Nucleus accumbens (tissue), 56 donors: ENCODE measurements around the gene RASA3.
"Not testable (repeated sequence)": the region's sequence is repeated elsewhere in the genome, so short reads cannot be mapped to it uniquely, and the experiment has no call there.

Source experiments
- DNase-seq, 56 donors: peaks; one replicate each; lab custom pipeline; 2025; lab: John Stamatoyannopoulos, UW

Gene RASA3

DNA sequence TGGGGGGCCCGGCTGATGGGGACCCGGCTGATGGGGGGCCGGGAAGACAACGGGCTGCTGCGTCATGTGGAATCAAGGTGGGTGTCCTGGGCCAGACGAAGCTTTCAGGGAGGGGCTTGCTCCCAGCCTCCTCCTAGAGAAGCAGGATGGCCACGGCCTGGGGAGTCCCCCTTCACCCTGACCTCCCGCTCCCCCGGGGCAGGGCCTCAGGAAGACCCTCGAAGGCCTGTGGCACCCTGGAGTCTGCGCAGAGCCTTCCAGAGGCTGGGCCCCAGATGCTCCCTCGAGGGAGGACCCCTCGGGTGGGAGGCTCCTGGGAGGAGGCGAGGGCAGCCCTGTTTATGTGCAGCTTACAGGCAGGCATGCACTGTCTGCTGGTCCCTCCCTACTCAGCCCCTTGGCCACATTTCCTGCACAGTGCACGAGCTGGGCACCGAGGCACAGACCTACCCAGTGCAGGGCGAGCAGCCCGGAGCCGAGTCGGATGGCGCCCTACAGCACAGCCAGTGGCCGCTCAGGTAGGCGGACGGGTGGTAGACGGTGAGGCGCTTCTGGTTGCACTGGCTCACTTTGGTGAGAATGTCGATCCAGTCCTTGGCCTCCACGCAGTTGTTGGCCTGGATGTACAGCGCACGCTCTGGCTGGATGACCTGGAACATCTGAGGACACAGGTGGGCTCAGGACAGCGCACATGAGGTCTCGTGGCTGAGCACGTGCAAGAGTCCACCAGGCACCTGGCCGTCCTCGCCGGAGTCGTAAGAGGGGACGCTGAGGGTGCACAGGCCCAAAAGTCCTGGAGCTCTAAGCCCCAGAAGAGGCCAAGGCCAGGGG lies 136.1 kb downstream of the RASA3 start:
- DNase-seq, result no peak

DNA sequence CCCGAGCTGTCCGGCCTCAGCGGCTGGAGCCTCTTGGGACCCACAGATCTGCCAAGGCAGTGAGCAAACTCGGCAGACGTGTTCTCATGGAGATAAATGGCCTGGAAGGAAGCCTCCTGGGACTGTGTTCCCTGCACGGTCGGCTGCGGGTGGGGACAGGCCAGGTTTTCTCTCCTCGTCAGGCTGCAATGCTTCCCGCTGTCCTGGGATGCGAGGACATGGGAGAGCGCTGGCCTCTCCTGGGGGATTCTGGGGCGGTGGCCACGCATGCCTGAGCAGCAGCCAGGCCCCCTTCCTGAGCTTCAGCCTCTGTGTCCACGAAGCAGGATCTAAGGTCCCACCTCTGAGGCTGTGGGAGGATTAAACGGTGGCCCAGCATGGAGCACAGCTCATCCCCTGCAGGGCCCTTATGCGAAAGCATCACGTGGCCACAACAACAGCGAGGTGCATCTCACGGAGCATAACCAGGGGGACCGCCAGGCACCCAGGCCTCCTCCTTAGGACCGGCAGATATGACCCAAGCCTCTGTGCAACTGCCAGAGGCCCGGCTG lies 137.3 kb downstream of the RASA3 start:
- DNase-seq, result no peak

DNA sequence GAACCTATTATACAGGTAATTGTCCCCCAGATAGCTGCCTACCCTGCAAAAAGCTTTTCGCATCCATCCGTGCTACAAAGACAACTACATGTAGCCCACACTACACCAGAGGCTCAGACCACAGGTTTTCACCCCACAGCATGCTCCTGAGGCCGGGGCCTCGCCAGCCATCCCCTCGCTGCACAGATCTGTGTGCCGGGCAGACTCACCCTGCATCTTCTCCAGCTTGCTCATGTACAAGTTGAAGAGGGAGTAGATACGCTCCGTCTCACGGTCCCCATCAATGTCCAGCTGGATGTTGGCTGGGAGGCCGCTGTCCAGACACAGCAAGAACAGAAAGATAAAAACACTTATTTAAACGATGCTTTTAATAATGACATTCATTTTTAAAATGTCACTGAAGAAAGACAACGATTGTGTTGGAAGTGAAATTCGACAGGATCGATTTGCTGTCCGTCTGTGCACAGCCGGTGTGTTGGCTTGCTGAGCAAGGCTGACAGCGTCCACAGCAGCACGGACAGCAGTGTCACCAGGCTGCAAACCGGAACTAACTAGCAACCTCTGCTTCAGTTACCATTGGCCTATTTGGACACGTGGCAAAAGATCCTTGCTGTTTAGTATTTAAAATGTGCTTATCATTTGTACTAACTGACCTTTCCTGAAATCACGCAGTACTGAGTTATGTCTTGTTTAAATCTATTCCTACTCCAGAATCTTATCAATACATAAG lies 140.0 kb downstream of the RASA3 start:
- DNase-seq, result no peak

DNA sequence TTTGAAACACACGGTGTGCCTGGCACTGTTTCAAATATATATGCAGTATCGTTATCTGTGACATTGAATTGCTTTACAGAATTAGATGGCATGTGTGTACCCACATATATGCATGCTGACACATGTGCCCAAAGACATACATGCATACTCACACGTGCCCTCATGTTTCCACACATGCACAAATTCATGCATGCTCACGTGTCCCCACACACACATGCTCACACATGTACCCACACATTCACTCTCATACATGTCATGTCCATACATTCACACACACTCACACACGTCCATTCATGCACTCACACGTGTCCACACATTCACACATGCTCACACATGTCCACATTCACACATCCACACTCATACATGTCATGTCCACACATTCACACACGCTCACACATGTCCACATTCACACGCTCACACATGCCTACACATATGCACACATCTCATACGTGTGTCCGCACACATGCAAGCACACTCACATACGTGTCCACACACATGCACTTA lies 140.7 kb downstream of the RASA3 start:
- no peak for DNase-seq

DNA sequence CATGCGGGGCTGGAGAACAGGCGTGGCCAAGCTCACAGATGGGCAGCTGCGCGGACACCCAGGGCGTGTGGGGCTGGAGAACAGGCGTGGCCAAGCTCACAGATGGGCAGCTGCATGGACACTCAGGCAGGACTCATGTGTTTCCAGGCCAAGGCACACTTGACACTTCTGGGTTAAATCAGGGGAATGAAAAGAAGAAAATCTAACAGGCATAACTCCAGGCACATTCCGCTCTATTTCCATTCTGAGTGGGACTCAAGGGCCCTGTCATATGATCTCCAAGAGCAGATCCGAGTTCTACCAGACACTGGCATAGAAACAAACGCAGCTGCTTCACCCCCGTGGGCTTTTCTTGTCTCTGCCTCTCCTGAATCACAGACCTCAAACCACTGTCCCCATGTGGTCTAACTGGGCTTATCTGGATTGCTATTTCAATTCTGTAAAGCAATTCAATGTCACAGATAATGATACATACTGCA lies 141.2 kb downstream of the RASA3 start:
- DNase-seq, result peak in 4 of 56 donors; percentile 4 to 21 (median 12)

DNA sequence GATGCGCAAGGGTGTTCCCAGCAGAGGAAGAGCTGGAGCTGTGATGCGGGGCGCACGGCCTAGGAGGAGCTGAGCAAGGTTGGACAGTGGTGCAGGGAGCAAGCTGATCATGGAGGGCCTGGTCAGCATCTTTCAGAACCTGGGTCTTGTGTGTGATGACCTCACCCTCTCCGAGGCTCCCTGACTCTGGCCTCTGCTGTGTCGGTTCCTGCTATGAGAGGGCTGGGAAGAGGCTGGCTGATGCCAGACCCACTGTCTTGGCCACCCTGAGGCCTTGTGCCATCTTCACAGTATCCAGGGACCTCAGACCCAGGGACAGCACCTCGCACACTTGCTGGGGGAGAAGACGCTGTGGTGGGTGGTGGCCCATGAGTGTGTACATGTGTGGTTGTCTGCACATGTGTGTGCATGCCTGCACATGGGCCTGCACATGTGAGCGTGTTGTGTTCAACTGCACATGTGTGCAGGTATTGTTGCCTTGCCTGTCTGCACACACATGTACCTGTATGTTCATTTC lies 142.0 kb downstream of the RASA3 start:
- no peak for DNase-seq

DNA sequence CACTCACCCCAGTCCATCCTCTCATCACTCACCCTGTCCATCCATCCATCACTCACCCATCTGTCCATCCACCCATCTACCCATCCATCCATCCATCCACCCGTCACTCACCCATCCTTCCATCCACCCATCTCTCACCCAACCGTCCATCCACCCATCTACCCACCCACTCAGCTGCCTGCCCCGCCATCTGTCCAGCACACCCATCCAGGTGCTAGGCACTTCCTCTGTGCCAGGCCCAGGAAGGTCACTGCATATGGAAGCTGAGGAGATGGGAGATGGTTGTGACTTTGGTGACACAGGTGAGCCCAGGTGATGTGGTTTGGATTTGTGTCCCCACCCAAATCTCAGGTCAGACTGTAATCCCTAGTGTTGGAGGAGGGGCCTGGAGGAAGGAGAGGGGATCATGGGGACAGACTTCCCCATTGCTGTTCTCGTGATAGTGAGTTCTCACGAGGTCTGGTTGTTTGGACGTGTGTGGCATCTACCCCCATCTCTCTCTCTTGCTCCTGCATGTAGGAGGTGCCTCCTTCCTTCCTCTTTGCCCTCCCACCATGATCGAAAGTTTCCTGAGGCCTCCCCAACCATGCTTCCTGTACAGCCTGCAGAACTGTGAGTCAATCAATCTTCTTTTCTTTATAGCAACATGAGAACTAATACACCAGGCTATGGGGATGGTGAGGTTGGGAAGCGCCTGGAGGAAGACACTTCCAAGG lies 142.7 kb downstream of the RASA3 start:
- DNase-seq, result no peak

DNA sequence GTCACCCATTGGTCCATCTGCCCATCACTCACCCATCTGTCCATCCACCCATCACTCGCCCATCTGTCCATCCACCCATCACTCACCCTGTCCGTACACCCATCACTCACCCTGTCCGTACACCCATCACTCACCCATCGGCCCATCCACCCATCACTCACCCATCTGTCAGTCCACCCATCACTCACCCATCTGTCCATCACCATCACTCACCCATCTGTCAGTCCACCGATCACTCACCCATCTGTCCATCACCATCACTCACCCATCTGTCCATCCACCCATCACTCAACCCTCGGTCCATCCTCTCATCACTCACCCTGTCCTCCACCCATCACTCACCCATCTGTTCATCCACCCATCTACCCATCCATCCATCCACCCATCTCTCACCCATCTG lies 143.6 kb downstream of the RASA3 start:
- not testable (repeated sequence) for DNase-seq

DNA sequence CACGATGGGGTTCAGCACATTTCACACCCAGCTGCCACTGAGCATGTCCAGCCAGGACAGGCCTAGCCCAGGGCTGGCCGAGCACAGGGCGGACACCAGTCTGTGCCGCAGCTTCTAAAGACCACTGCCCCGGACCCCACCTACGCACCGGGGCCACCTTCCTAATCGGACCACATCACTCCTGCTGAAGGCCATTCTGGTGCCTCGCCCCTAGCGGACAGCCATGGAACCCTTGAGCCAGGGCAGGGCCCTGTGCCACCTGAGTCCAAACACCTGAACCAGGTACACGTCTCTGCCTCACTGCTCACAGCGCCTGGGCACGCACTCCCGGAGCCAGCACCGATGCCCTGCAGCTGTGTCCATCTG lies 150.1 kb downstream of the RASA3 start:
- no peak for DNase-seq

DNA sequence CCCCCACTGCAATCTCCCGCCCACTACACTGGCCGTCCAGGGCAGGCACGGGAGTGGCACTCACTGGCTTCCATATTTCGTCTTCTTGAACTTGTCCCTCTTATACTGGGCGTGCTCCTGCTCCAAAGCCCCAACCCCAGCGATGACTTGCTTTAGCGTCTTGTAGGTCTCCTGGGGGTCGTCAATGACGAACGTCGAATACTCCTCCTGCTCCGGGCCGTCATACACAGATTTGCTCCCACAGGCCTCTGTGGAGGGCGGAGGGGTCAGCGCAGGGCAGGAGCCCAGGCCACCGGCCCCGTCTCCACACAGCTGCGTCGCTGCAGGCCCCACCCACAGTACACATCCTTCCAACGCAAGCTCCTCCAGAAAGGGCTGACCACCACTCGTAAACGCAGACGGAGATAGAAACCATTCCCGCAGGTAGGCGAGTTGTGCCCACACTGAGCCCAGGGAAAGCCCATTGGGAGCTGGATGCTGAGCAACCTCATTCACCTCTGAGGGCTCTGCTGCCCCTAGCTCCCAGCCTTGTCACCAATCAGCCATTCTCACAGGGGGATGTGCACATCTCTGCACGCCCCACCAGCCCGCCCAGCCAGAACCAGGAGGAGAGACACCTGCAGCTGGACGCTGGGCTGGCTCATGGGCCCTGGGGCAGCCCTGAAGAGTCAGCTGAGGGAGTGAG lies 150.7 kb downstream of the RASA3 start:
- DNase-seq, result no peak

DNA sequence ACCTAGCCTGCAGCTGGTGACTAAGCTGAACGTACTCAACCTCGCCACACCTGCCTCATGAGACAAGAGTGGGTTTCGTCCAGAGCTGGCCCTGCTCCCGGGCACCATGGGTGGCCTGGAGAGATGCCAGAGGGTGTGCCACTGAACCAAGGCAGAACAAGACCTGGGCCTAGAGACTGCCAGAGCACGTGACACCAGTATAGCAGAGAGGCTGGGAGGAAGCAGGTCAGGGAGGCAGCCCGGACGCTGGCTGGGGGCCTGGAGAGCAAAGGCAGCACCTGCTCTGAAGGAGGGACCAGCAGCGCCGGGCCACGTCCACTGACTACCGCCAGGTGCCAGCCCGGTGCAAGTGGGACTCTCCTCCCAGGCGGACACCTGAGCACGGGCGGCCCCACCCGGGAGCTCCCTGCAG lies 151.2 kb downstream of the RASA3 start:
- no peak for DNase-seq

DNA sequence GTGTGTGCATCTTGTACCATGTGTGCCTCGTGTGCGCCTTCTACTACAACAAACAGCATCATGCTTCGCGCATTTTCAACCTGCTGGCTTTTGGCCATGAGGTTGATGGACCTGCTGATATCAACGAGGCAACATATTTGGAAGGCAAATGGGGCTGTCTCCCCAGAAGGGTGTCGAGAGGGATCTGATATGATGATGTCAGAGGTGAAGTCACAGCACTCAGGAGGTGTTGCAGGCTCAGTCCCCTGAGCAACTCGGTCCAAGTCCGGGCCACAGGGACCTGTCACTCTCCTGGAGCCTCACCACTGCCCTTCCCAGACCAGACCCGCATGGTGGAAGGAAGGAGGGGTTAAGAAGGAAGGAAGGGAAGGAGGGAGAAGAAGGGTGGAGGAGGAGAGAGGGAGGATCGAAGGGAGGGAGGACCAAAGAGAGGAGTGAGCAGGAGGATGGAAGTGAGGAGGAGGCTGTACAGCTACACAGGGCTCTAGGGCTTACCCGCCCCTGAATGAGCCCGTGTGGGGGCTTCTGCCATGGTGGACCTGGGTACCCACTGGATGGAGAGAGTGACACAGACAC lies 151.8 kb downstream of the RASA3 start:
- no peak for DNase-seq

DNA sequence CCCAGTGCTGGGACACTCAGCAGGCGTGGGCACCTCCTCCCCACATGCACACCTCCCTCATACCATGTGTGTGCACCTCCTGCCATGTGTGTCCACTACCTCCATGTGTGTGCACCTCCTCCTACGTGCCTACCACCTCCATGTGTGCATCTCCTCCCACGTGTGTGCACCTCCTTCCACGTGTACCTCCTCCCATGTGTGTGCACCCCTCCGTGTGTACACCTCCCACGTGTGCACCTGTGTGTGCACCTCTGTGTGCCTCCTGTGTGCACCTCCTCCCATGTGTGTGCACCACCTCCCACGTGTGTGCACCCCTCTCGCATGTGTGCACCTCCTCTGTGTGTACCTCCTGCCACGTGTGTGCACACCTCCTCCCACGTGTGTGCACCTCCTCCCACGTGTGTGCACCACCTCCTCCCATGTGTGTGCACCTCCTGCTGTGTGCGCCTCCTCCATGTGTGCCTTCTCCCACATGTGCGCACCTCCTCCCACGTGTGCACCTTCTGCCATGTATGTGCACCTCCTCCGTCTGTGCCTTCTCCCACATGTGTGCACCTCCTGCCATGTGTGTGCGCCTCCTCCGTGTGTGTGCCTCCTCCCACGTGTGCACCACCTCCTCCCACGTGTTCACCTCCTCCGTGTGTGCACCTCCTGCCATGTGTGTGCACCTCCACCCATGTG lies 152.5 kb downstream of the RASA3 start:
- DNase-seq, result no peak

DNA sequence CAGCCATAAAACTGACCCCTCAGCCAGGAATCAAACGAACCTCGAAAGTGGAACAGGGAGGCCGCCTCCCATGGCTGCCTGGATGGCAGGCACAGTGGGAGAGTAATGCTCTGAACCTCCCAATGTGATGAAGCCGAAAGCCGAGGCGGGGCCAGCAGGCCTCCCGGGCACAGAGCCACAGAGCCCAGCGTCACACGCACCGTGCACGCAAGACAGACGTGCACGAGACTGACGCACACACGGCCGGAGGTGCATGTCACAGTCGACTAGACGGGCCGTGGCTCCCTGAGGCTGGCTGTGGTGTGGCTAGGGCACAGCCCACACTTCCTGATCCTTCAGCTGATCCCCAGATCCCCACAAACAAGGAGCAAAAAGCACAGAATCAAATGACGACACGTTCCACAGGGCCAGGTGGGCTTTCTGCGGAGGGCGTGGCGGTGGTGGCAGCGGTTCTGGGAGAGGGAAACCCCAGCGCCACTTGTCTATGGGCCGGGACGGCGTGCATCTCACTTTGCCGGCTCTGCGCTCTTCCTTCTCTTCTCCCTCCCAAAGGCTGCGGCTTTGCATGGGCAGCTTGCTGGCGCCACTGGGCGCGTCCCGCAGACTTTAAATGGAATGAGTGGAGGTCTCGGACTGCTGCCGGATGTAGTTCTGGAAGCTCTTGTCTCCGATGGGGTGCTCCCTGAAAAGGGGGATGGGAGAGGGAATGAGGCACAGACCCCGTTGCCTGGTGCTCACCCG lies 153.5 kb downstream of the RASA3 start:
- no peak for DNase-seq

DNA sequence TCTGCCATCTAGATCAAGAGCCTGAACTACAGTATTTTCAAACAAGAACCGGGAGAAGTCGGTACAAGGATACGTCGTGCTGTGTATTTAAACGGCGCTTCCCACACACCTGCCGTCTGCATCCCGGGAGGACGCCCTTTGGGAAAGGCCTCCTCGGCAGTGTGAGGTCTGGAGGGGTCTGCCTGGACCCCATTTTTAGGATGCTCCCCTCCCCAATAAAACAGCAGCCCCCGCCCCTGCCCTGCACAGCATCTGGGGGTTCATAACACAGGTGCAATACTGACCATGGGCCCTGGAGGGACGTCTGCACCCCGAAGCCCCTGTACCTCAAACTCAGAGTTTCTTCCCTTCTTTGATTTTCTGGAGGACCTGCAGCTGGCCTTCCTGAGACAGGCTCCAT lies 154.4 kb downstream of the RASA3 start:
- DNase-seq, result no peak

DNA sequence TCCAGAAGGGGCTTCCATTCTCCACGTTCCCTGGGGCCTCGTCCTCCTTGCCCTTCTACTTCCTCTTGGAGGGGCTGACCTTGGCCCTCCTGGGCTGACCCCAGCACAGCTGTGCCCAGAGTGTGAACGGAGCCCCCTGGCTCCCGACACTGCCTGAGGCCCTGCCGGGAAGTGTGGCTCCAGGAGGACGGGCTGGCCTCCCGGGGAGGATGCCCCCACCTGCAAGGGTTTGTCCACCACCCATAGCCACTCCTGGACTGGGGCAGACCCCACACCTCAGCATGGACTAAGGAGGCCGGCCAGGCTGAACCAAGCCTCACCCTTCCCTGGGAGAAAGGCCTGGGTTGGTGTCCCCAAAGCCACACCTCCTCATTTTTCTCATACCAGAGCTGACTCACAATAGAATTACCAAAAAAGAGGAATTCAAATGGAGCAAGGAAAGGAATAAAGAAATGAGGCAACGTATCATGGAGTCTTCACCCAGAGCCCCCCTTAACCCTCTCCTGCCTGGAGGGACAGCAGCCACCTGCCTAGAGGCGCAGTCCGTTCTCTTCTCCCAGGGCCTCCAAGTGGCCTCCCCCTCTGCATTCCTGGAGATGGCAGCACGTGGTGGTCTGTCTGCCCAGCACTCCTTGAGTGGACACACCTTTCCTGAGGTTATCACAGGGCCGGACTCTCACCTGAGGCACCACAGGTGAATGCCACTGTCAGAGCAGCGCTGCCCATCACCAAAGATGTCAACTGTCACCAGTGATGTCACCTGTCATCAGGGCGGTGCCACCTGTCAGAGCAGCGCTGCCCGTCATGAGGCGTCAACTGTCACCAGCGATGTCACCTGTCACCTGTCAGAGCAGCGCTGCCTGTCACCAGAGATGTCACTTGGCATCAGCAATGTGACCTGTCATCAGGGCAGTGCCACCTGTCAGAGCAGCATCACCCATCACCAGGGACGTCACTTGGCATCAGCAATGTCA lies 155.4 kb downstream of the RASA3 start:
- no peak for DNase-seq

DNA sequence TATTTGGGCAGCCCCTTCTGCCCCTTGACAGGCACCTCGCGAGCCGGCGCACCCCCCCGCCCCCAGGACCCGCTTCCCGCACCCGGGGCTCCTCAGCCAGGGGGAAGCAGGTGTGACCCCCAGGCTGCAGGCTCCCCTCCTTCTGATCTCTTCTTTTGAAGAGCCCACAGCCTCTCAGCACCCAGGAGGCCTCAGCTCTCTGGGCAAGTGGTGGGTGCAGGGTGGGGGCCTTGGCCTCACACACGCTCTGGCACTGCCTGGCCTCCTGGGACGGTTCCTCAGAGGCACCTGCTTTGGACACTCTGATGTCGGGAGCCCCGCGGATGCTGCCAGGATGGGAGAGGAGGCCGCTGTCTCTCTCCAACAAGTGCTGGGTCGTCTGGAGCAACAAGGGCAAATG lies 157.0 kb downstream of the RASA3 start:
- DNase-seq, result no peak
